ENCODE results near the gene GATA5.

DNA sequence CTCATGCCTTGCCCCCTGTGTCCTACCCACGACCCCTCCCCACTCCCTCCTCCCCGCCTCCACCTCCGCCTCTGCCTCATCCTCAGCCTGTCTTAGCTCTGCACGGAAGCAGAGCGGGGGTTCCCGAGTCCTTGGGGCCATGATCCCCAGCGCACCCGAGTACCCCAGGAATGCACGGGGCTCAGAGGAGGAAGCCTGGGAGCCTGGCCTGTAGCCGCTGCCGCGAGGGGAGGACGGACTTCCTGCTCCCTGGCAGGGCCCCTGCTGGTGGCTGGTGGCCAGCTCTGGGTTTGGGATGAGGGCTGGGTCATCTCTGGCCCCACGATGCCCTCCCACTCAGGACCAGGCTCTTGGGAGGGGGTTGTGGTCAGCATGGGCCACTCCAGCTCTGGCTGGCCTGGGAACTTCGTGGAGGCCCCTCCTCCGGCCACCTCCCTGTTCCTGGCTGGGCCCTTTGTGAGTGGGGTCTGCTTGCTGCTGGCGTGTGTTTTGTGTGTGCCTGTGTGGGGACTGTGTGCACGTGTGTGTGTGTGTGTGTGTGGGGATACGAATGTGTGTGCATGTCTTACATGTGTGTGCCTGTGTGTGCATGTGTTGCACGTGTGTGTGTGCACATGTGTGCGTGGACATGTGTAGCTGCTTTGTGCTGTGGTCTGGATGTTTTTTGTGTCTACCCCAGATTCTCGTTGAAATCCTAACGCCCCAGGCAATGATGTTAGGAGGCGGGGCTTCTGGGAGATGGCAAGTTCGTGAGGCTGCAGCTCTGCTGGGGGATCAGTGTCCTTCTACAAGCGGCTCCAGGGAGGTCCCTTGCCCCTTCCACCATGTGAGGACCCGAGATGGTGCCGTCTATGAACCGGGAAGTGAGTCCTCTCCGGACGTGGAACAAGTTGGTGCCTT is 47.1 kb downstream of the GATA5 start:
- TF ChIP-seq, protein P1, sequence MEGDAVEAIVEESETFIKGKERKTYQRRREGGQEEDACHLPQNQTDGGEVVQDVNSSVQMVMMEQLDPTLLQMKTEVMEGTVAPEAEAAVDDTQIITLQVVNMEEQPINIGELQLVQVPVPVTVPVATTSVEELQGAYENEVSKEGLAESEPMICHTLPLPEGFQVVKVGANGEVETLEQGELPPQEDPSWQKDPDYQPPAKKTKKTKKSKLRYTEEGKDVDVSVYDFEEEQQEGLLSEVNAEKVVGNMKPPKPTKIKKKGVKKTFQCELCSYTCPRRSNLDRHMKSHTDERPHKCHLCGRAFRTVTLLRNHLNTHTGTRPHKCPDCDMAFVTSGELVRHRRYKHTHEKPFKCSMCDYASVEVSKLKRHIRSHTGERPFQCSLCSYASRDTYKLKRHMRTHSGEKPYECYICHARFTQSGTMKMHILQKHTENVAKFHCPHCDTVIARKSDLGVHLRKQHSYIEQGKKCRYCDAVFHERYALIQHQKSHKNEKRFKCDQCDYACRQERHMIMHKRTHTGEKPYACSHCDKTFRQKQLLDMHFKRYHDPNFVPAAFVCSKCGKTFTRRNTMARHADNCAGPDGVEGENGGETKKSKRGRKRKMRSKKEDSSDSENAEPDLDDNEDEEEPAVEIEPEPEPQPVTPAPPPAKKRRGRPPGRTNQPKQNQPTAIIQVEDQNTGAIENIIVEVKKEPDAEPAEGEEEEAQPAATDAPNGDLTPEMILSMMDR (IDR thresholded peaks at IDR 0.05; ENCODE audit: poor library complexity, severe bottlenecking): no peak
- TF ChIP-seq RAD21 (conservative IDR thresholded peaks at IDR 0.05) (no peak), EP300 (conservative IDR thresholded peaks at IDR 0.05; ENCODE audit: poor library complexity, severe bottlenecking) (no peak), TAF1 (IDR thresholded peaks at IDR 0.05; ENCODE audit: low read depth) (no peak), POLR2AphosphoS5 (IDR thresholded peaks at IDR 0.05) (no peak), EZH2 (IDR thresholded peaks at IDR 0.05; ENCODE audit: borderline replicate concordance, insufficient read depth, low read length, poor library complexity, severe bottlenecking) (no peak), SMC3 (conservative IDR thresholded peaks at IDR 0.05; ENCODE audit: poor library complexity) (no peak), MXI1 (conservative IDR thresholded peaks at IDR 0.05; ENCODE audit: poor library complexity, severe bottlenecking) (no peak)
- TF ChIP-seq, protein P2, sequence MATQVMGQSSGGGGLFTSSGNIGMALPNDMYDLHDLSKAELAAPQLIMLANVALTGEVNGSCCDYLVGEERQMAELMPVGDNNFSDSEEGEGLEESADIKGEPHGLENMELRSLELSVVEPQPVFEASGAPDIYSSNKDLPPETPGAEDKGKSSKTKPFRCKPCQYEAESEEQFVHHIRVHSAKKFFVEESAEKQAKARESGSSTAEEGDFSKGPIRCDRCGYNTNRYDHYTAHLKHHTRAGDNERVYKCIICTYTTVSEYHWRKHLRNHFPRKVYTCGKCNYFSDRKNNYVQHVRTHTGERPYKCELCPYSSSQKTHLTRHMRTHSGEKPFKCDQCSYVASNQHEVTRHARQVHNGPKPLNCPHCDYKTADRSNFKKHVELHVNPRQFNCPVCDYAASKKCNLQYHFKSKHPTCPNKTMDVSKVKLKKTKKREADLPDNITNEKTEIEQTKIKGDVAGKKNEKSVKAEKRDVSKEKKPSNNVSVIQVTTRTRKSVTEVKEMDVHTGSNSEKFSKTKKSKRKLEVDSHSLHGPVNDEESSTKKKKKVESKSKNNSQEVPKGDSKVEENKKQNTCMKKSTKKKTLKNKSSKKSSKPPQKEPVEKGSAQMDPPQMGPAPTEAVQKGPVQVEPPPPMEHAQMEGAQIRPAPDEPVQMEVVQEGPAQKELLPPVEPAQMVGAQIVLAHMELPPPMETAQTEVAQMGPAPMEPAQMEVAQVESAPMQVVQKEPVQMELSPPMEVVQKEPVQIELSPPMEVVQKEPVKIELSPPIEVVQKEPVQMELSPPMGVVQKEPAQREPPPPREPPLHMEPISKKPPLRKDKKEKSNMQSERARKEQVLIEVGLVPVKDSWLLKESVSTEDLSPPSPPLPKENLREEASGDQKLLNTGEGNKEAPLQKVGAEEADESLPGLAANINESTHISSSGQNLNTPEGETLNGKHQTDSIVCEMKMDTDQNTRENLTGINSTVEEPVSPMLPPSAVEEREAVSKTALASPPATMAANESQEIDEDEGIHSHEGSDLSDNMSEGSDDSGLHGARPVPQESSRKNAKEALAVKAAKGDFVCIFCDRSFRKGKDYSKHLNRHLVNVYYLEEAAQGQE (IDR thresholded peaks at IDR 0.05; ENCODE audit: borderline replicate concordance): no peak
